Coronary artery (tissue), 2 donors: ENCODE data around the gene EEF1AKMT3.

Experiments used
- DNase-seq: peaks from one replicate; pipeline ENCODE4 v3.0.0-alpha.2; 2017; ENCODE audit warnings: low spot score
- H3K27ac ChIP-seq, 2 donors: fragments of 200-600 bp; sonication (generic); one replicate each; pipeline ENCODE4 v1.5.1; 2016 to 2019
- H3K4me3 ChIP-seq: fragments of 200-600 bp; sonication (generic); 2 replicates; pipeline ENCODE4 v1.5.1; 2016; ENCODE audit warnings: mild to moderate bottlenecking, moderate library complexity
- CTCF ChIP-seq: fragments of 200-600 bp; sonication (generic); IDR thresholded peaks from one replicate; pipeline ENCODE4 v1.5.1; 2019; ENCODE audit warnings: antibody characterized with exemption

The EEF1AKMT3 gene

GRCh38 chr12:57776247-57776587, 3.8 kb downstream of the EEF1AKMT3 start:
- no peak overlapping the region for H3K27ac ChIP-seq

GRCh38 chr12:57777367-57777766, 5.0 kb downstream of the EEF1AKMT3 start:
- H3K4me3 ChIP-seq, result no peak overlapping the region
- no peak overlapping the region for H3K27ac ChIP-seq
- no peak for TF ChIP-seq CTCF
- DNase-seq, result no peak

More at GRCh38 chr12:57776247-57776587, 3.8 kb downstream of the EEF1AKMT3 start:
- no peak overlapping the region for H3K4me3 ChIP-seq
- DNase-seq, result no peak
- TF ChIP-seq CTCF, result no peak

GRCh38 chr12:57777911-57778310, 5.5 kb downstream of the EEF1AKMT3 start:
- Histone ChIP-seq H3K27ac (no peak overlapping the region), H3K4me3 (no peak overlapping the region)
- no peak for TF ChIP-seq CTCF
- no peak for DNase-seq

- TF ChIP-seq CTCF, result no peak
- DNase-seq, result no peak
- H3K27ac ChIP-seq, result no peak overlapping the region
- H3K4me3 ChIP-seq, result no peak overlapping the region
Observed at GRCh38 chr12:57779736-57780135, 7.3 kb downstream of the EEF1AKMT3 start.

- no peak for DNase-seq
- Histone ChIP-seq H3K4me3 (no peak overlapping the region), H3K27ac (no peak overlapping the region)
- no peak for TF ChIP-seq CTCF
Observed at GRCh38 chr12:57780284-57780897, 8.0 kb downstream of the EEF1AKMT3 start.

- Histone ChIP-seq H3K27ac (no peak overlapping the region), H3K4me3 (no peak overlapping the region)
- no peak for DNase-seq
- TF ChIP-seq CTCF, result no peak
Observed at GRCh38 chr12:57781244-57781643, 8.8 kb downstream of the EEF1AKMT3 start.

GRCh38 chr12:57781801-57782200, 9.4 kb downstream of the EEF1AKMT3 start:
- no peak for DNase-seq
- Histone ChIP-seq H3K27ac (no peak overlapping the region), H3K4me3 (no peak overlapping the region)
- no peak for TF ChIP-seq CTCF
